Gastroesophageal sphincter (tissue), 4 donors: ENCODE data around the gene RBPJ. TPM values are rescaled to one million over a fixed set of nuclear protein-coding genes. Genes with fewer than 3 reads are reported as not detected.

Experiments
- ATAC-seq: fragments of 150-250 bp; one replicate; pipeline ENCODE4 v1.9.1; 2016; ENCODE audit warnings: mild to moderate bottlenecking, moderate library complexity
- H3K27ac ChIP-seq, 4 donors: fragments of 200-600 bp; sonication (generic) in 3 of 4; 1 replicate in 3 of 4; 2 replicates in 1 of 4; pipeline ENCODE4 v1.5.1; 2016 to 2019
- H3K27me3 ChIP-seq: fragments of 200-600 bp; sonication (generic); one replicate; pipeline ENCODE4 v1.5.1; 2019
- H3K36me3 ChIP-seq, 2 donors: fragments of 200-600 bp; sonication (generic); one replicate each; pipeline ENCODE4 v1.5.1; 2019; ENCODE audit warnings: control low read depth in 1 of 2
- H3K4me1 ChIP-seq, 3 donors: fragments of 200-600 bp; sonication (generic); 1 replicate in 2 of 3; 2 replicates in 1 of 3; pipeline ENCODE4 v1.5.1; 2016 to 2019; ENCODE audit warnings: control low read depth in 2 of 3
- H3K4me3 ChIP-seq, 2 donors: fragments of 200-600 bp; sonication (generic); one replicate each; pipeline ENCODE4 v1.5.1; 2019; ENCODE audit warnings: mild to moderate bottlenecking in 1 of 2, moderate library complexity in 1 of 2
- H3K9me3 ChIP-seq, 3 donors: fragments of 200-600 bp; sonication (generic); one replicate each; pipeline ENCODE4 v1.5.1; 2017 to 2019; ENCODE audit warnings: control low read depth in 2 of 3
- CTCF ChIP-seq, 4 experiments: fragments of 200-600 bp in 2 of 4; fragments of 450-650 bp in 2 of 4; sonication (generic) in 1 of 4; IDR thresholded peaks; one replicate each; pipeline ENCODE4 v1.5.1; 2017 to 2019; ENCODE audit warnings: antibody characterized with exemption in 4 of 4, mild to moderate bottlenecking in 2 of 4, moderate library complexity in 2 of 4
- EP300 ChIP-seq: sonication (generic); formaldehyde crosslinking; IDR thresholded peaks from one replicate; pipeline ENCODE4 v1.6.1; 2017; ENCODE audit warnings: antibody characterized with exemption, mild to moderate bottlenecking
- POLR2A ChIP-seq, 2 donors: fragments of 450-650 bp; IDR thresholded peaks; one replicate each; pipeline ENCODE4 v1.6.1; 2017; ENCODE audit warnings: antibody characterized with exemption in 2 of 2, mild to moderate bottlenecking in 2 of 2, moderate library complexity in 1 of 2
- POLR2AphosphoS5 ChIP-seq: sonication (generic); formaldehyde crosslinking; IDR thresholded peaks from one replicate; pipeline ENCODE4 v1.6.1; 2017; ENCODE audit warnings: antibody characterized with exemption
- WGBS, 2 donors: methylation state at CpG; one replicate each; pipeline ENCODE4 v1.1.5; 2018; ENCODE audit warnings: low coverage in 1 of 2; 5-methylcytosine and 5-hydroxymethylcytosine counted together
- total RNA-seq, 4 donors: library from RNA; depleted of rRNA; stranded (reverse); fragments of >200 nt; gene quantifications; one replicate each; pipeline ENCODE4 v1.1.0, GENCODE V29; 2016

RBPJ gene
- total RNA-seq, 4 donors from 2014 or later: 49.5 to 128 (median 77.6) TPM

DNA sequence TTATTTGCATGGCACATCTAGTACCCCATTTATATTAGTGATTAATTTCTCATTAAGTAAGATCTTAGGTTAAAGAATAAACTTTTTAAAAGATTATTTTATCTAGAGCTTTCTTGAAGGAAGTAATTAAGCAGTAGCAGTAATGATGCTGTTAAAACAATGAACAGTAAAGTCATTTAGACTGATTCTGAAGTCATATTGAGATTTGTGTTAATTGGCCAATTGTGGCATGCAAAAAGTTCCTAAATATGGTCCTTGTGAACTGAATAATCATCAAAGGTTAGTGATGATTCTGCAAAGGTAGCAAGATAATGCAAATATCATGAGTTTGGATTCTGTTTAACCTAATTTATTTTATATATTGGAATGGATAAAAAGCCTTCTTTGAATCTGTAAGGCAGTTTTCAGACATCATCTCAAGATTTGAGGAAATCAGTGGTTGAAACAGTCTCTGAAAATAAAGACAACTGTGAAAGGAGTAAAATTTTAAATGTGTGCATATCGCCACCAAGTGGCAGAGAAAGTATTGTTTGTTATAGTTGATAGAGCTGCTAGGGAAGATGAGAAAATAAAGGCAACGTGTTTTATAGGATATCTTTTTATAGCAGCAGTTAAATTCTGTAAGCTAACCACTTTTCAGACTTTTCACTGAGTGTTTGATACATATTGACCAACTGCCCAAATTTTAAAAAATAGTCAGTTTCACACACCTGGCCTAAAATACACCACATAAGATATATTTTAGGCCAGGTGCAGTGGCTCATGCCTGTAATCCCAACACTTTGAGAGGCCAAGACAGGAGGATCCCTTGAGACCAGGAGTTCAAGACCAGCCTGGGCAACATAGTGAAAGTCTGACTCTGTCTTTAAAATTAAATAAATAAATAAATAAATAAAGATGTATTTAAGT lies 89.8 kb downstream of the RBPJ start:
- Histone ChIP-seq H3K27me3 (no peaks in the 10 kb centered on the region), H3K27ac (no peak overlapping the region), H3K4me1 (peaks cover 5 to 65% (median 12%) of the 10 kb centered on the region in 3 donors), H3K36me3 (peaks cover 0 to 18% of the 10 kb centered on the region in 2 donors), H3K9me3 (peaks cover 0 to 9% (median 0%) of the 10 kb centered on the region in 3 donors), H3K4me3 (no peak overlapping the region)
- peak; percentile 39 for ATAC-seq
- WGBS, 2 donors: 0% methylated on average over 2 of the region's 2 CpGs
- TF ChIP-seq EP300 (no peak), CTCF (IDR thresholded peaks at IDR 0.05) (peak; percentile 45 to 74 (median 69)), POLR2A (IDR thresholded peaks at IDR 0.05) (no peak)

DNA sequence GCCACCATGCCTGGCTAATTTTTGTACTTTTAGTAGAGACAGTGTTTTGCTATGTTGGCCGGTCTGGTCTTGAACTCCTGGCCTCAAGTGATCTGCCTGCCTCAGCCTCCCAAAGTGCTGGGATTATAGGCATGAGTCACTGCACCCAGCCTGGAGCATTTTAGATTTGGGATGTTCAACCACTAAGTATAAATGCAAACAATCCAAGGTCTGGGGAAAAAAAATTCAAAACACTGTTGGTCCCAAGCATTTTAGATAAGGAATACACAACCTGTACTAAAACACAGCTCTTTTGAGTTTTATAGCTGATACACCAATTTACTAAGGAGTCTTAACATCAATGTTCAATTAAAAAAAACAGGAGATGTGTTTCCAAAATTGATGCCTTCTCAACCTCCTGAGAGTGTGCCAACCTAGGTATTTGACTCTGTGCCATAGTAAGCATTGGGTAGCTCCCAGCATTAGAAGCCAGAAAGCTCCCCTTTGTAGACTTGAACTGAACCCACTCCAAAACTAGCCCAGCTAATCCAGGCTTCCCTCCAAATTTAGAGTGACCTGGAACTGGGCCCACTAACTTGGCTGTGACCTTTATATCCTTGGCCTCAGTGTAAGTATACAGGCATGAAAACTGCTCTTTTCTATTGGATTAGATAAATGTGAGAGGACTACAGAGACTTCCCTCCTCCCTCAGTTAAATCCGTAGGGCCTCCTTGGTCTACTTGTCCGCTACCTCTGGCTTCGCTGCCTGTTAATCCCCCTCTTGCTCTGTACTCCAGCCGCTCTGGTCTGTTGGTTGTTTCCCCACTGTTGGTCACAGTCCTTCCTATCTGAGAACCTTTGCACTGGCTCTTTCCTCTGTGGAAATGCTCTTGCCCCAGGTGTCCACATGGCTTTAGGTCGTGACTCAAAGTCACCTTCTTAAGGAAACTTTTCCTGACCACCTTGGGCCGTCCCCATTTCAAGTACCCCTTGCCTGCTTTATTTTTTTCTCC lies 91.9 kb downstream of the RBPJ start:
- Histone ChIP-seq H3K4me1 (peaks cover 5 to 75% (median 12%) of the 10 kb centered on the region in 3 donors), H3K4me3 (no peak overlapping the region), H3K9me3 (no peaks in the 10 kb centered on the region), H3K27ac (peak overlapping the region in 3 of 4 donors; percentile 28 to 66 (median 50)), H3K36me3 (peaks cover 0 to 14% of the 10 kb centered on the region in 2 donors), H3K27me3 (no peaks in the 10 kb centered on the region)
- TF ChIP-seq POLR2AphosphoS5 (peak; percentile 64), POLR2A (IDR thresholded peaks at IDR 0.05) (no peak)
- 14 to 42% methylated on average over 4 to 7 of the region's 7 CpGs for WGBS, 2 donors
- peak; percentile 48 for ATAC-seq

GRCh38 chr4:26413582-26413981 lies 92.8 kb downstream of the RBPJ start:
- no peak overlapping the region for H3K27ac ChIP-seq
- no peak for TF ChIP-seq POLR2AphosphoS5
- no peak for TF ChIP-seq POLR2A (IDR thresholded peaks at IDR 0.05)
- TF ChIP-seq EP300: no peak
- TF ChIP-seq CTCF (IDR thresholded peaks at IDR 0.05): no peak

GRCh38 chr4:26418107-26418506 lies 97.3 kb downstream of the RBPJ start:
- Histone ChIP-seq H3K27ac (no peak overlapping the region), H3K27me3 (no peaks in the 10 kb centered on the region), H3K4me3 (no peak overlapping the region), H3K36me3 (peaks cover 0 to 21% of the 10 kb centered on the region in 2 donors), H3K9me3 (no peaks in the 10 kb centered on the region), H3K4me1 (peaks cover 0 to 58% (median under 1%) of the 10 kb centered on the region in 3 donors)
- TF ChIP-seq CTCF (IDR thresholded peaks at IDR 0.05): no peak
- TF ChIP-seq EP300: no peak
- TF ChIP-seq POLR2A (IDR thresholded peaks at IDR 0.05): no peak
- TF ChIP-seq POLR2AphosphoS5: no peak
- ATAC-seq: no peak
- 86 to 92% methylated on average over 1 of the region's 1 CpG for WGBS, 2 donors

More at GRCh38 chr4:26413582-26413981, 92.8 kb downstream of the RBPJ start:
- no peaks in the 10 kb centered on the region for H3K9me3 ChIP-seq
- ATAC-seq: no peak
- H3K4me1 ChIP-seq: peaks cover 5 to 69% (median 12%) of the 10 kb centered on the region in 3 donors
- WGBS, 2 donors: 82 to 86% methylated on average over 3 of the region's 3 CpGs
- no peak overlapping the region for H3K4me3 ChIP-seq
- H3K27me3 ChIP-seq: no peaks in the 10 kb centered on the region
- H3K36me3 ChIP-seq: peaks cover 0 to 14% of the 10 kb centered on the region in 2 donors

DNA sequence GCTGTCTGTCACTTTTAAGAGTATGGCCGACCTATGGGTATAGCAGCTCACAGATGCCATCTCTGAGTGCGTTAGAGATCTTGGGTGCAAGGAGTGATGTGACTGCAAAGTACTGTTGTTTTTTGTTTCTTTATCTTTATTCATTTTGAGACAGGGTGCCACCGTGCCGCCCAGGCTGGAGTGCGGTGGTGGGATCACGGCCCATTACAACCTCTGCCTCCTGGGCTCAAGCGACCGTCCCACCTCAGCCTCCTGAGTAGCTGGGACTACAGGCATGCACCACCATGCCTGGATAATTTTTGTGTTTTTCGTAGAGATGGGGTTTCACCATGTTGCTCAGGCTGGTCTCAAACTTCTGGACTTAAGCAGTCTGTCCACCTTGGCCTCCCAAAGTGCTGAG lies 98.0 kb downstream of the RBPJ start:
- no peak for TF ChIP-seq POLR2A (IDR thresholded peaks at IDR 0.05)
- TF ChIP-seq EP300: no peak
- no peak for TF ChIP-seq POLR2AphosphoS5
- TF ChIP-seq CTCF (IDR thresholded peaks at IDR 0.05): no peak
- WGBS, 2 donors: 91 to 100% methylated on average over 1 to 7 of the region's 9 CpGs
- ATAC-seq: no peak

More for the DNA sequence above, 98.0 kb downstream of the RBPJ start:
- H3K27ac ChIP-seq: no peak overlapping the region
- H3K36me3 ChIP-seq: peaks cover 0 to 21% of the 10 kb centered on the region in 2 donors
- H3K4me3 ChIP-seq: no peak overlapping the region
- no peaks in the 10 kb centered on the region for H3K27me3 ChIP-seq
- H3K9me3 ChIP-seq: no peaks in the 10 kb centered on the region
- peaks cover 0 to 50% (median 0%) of the 10 kb centered on the region in 3 donors for H3K4me1 ChIP-seq
